ENCODE results near the gene KAT2A. TPM values are rescaled to one million over a fixed set of nuclear protein-coding genes. Genes with fewer than 3 reads are reported as not detected.

KAT2A gene
- total RNA-seq, 1 donor from 2014 or later: 10.3 TPM

DNA sequence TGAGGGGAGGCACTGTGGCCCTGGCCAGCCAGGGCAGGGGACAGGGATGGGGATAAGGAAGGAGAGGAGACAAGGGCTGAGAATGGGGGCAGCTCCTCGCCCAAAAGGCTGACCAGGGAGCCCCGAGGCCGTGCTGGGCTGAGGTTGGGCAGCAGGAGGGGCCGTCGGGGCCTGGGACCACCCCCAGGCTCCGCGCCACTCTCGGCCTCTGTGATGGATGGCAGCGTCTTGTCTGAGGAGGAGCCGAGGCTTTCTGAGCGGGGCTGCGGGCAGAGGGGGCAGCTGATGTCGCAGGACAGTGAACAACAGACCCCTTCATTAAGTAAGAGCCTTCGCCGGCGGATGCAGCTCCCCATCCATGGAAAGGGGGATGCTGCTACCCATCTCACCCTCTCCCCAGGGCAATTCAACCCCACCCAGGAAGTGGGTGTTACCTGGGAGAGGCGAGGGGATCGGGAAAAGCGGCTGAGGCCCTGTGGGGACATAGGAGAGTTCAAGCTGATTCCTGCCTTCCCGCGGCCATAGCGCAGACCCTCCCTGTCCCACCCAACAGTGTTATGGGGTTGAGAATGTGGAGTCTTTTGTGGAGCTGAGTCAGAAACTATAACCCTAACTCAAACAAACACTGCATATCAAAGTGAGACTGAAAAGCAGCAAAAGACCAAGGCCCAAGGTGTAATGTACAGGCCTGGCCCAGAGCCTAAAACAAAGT, 42.7 kb upstream of the KAT2A start:
- FAIRE-seq: no peak

DNA sequence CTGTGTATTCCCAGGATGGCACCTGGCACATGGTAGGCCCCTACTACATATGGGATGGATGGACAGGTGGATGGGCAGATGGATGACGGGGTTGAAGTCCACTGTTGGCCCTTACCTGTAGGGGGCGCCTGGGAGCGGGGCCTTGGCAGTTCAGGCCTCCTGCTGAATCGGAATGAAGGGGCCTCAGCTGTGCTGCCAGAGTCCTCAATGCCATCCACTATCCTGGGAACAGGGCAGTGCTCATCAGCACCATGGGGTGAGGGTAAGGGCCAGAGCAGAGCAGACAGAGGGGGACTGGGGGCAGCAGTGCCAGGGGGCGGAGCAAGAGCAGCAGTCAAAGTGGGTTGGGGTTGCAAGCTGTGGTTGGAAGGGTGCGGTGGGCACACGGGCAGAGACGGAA, 41.9 kb upstream of the KAT2A start:
- Histone ChIP-seq H3K4me3 (ENCODE audit: low read depth, low read length) (no peak overlapping the region), H3K36me3 (ENCODE audit: control insufficient read depth, insufficient read depth, low read length) (no peaks in the 10 kb centered on the region), H3K27me3 (ENCODE audit: control insufficient read depth, insufficient read depth, low read length) (no peaks in the 10 kb centered on the region)
- TF ChIP-seq, protein P1, sequence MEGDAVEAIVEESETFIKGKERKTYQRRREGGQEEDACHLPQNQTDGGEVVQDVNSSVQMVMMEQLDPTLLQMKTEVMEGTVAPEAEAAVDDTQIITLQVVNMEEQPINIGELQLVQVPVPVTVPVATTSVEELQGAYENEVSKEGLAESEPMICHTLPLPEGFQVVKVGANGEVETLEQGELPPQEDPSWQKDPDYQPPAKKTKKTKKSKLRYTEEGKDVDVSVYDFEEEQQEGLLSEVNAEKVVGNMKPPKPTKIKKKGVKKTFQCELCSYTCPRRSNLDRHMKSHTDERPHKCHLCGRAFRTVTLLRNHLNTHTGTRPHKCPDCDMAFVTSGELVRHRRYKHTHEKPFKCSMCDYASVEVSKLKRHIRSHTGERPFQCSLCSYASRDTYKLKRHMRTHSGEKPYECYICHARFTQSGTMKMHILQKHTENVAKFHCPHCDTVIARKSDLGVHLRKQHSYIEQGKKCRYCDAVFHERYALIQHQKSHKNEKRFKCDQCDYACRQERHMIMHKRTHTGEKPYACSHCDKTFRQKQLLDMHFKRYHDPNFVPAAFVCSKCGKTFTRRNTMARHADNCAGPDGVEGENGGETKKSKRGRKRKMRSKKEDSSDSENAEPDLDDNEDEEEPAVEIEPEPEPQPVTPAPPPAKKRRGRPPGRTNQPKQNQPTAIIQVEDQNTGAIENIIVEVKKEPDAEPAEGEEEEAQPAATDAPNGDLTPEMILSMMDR (IDR thresholded peaks at IDR 0.05; ENCODE audit: insufficient read depth, low read length, severe bottlenecking): peak; percentile 26
- no peak for FAIRE-seq
- DNase-seq (ENCODE audit: low read depth): no peak

More for the DNA sequence above, 42.7 kb upstream of the KAT2A start:
- Histone ChIP-seq H3K4me3 (ENCODE audit: low read depth, low read length) (no peak overlapping the region), H3K36me3 (ENCODE audit: control insufficient read depth, insufficient read depth, low read length) (no peaks in the 10 kb centered on the region), H3K27me3 (ENCODE audit: control insufficient read depth, insufficient read depth, low read length) (no peaks in the 10 kb centered on the region)
- no peak for DNase-seq (ENCODE audit: low read depth)
- TF ChIP-seq, protein P1 (IDR thresholded peaks at IDR 0.05; ENCODE audit: insufficient read depth, low read length, severe bottlenecking): no peak

DNA sequence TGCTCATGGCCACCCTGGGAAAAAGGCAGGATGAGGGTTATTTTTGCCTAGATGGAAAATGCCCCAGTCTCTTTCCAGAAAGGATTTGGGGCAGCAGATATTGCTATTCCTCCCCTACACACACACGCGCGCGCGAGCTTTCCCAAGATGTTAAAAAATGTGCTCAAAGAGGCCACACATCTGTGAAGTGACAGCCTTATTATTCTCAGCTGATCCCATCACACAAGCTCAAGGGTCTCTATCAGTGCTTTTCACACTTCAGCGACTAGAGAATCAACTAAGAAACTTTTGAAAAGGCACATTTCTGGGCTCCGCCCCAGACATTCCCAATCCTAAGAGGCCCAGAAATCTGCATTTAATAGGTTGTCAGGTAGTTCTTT, 39.4 kb upstream of the KAT2A start:
- FAIRE-seq (no peak), DNase-seq (ENCODE audit: low read depth) (no peak)
- Histone ChIP-seq H3K36me3 (ENCODE audit: control insufficient read depth, insufficient read depth, low read length) (no peaks in the 10 kb centered on the region), H3K27me3 (ENCODE audit: control insufficient read depth, insufficient read depth, low read length) (no peaks in the 10 kb centered on the region), H3K4me3 (ENCODE audit: low read depth, low read length) (no peak overlapping the region)
- TF ChIP-seq, protein P1 (IDR thresholded peaks at IDR 0.05; ENCODE audit: insufficient read depth, low read length, severe bottlenecking): no peak

DNA sequence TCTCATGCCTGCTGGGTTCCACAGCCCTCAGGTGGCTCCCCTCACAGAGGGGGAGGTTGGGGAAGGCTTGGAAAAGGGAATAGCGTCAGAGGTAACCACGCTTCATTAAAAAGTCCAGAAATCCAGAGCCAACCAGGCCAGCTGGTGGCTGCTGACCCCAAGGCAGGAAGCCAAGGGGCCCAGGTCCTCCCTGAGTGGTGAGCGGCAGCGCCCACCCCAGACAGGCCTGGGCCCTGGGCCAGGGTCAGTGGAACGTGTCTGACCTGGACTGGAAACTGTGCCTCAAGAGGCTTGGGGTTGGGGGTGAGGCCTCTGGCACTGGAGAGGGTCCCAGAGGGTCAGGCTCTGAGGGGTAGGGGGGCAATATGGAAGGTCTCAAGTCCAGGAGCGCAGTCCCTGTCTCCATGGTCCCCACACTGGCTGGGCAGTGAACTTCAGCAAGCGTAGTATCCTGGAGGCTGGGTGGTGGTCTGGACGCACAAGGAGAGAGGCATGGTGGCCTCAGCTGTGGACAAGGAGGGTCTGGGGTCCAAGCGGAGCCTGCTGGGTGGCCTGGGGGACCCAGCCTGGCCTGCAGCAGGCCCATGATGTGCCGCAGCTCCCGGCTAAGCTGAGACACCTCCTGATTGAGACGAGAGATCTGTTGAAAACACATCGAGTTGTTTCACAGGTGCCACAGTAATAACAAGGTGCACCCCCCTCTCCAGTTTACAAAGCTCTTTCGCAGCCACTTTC, 38.8 kb upstream of the KAT2A start:
- FAIRE-seq (no peak), DNase-seq (ENCODE audit: low read depth) (no peak)
- no peak overlapping the region for H3K4me3 ChIP-seq (ENCODE audit: low read depth, low read length)
- H3K36me3 ChIP-seq (ENCODE audit: control insufficient read depth, insufficient read depth, low read length): no peaks in the 10 kb centered on the region
- TF ChIP-seq, protein P1 (IDR thresholded peaks at IDR 0.05; ENCODE audit: insufficient read depth, low read length, severe bottlenecking): no peak
- H3K27me3 ChIP-seq (ENCODE audit: control insufficient read depth, insufficient read depth, low read length): no peaks in the 10 kb centered on the region

DNA sequence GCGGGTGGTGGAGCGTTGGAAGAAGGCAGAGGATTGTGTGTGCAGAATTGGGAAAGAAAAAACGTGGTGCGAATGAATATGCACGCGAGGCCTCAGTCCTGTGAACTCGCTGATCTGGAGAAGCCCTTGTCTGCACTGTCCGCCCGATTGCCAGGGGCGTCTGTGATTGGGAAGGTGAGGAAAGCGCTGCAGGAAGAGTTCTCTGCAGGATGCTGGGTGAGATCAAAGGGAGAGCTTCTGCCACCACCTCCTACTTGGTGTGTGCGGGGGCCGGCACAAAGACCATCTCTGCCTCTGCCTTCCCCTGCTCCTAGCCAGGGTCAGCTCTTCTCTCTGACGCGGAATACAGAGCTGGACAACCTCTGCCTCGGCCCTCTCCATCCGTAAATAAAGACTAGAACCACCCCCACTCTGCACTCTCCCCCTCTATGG, 34.5 kb upstream of the KAT2A start:
- H3K27me3 ChIP-seq (ENCODE audit: control insufficient read depth, insufficient read depth, low read length): no peaks in the 10 kb centered on the region
- peak overlapping the region; percentile 31 for H3K4me3 ChIP-seq (ENCODE audit: low read depth, low read length)
- TF ChIP-seq, protein P1 (IDR thresholded peaks at IDR 0.05; ENCODE audit: insufficient read depth, low read length, severe bottlenecking): no peak
- DNase-seq (ENCODE audit: low read depth) (no peak), FAIRE-seq (no peak)
- no peaks in the 10 kb centered on the region for H3K36me3 ChIP-seq (ENCODE audit: control insufficient read depth, insufficient read depth, low read length)
